SK-N-SH treated with all-trans-retinoic acid at 6 μM for 48 hours (cell line): Measurements from ENCODE around the gene EML1.

Experiments used
- ATAC-seq: fragments of 200-7000 bp; cut with Tn5 transposase; 3 replicates; pipeline ENCODE4 v1.9.1; 2020; ENCODE audit warnings: mild to moderate bottlenecking, moderate library complexity
- ARNTL ChIP-seq: fragments of 450-650 bp; formaldehyde crosslinking; IDR thresholded peaks from 2 replicates; pipeline ENCODE4 v1.5.0; 2020; ENCODE audit warnings: low read depth, mild to moderate bottlenecking, moderate library complexity, borderline replicate concordance
- BACH2 ChIP-seq: fragments of 250-450 bp; sonication (Bioruptor Pico); IDR thresholded peaks from 2 replicates; pipeline ENCODE4 v1.9.0; 2021; ENCODE audit warnings: mild to moderate bottlenecking, borderline replicate concordance
- CREB5 ChIP-seq: fragments of 250-450 bp; sonication (Bioruptor Pico); IDR thresholded peaks from 2 replicates; pipeline ENCODE4 v1.5.1; 2020; ENCODE audit warnings: low read depth, mild to moderate bottlenecking, moderate library complexity
- CSDC2 ChIP-seq: fragments of 250-450 bp; sonication (Bioruptor Pico); IDR thresholded peaks from 2 replicates; pipeline ENCODE4 v1.5.0; 2020; ENCODE audit warnings: mild to moderate bottlenecking, moderate library complexity
- CSRNP3 ChIP-seq: fragments of 250-450 bp; sonication (Bioruptor Pico); IDR thresholded peaks from 2 replicates; pipeline ENCODE4 v1.5.1; 2021; ENCODE audit warnings: mild to moderate bottlenecking, moderate library complexity
- ESRRG ChIP-seq: fragments of 250-450 bp; sonication (Bioruptor Pico); IDR thresholded peaks from 2 replicates; pipeline ENCODE4 v1.6.1; 2021; ENCODE audit warnings: mild to moderate bottlenecking
- GLIS3 ChIP-seq: fragments of 250-450 bp; sonication (Bioruptor Pico); IDR thresholded peaks from 2 replicates; pipeline ENCODE4 v1.5.0; 2020; ENCODE audit warnings: mild to moderate bottlenecking, moderate library complexity
- ISL1 ChIP-seq: fragments of 250-450 bp; sonication (Bioruptor Pico); IDR thresholded peaks from 2 replicates; pipeline ENCODE4 v2.1.2; 2022; ENCODE audit warnings: mild to moderate bottlenecking, moderate library complexity
- PATZ1 ChIP-seq: fragments of 250-450 bp; sonication (Bioruptor Pico); IDR thresholded peaks from 2 replicates; pipeline ENCODE4 v1.8.0; 2020; ENCODE audit warnings: mild to moderate bottlenecking, moderate library complexity, borderline replicate concordance
- POU6F1 ChIP-seq: fragments of 250-450 bp; sonication (Bioruptor Pico); IDR thresholded peaks from 2 replicates; pipeline ENCODE4 v1.8.0; 2021; ENCODE audit warnings: low read depth, mild to moderate bottlenecking, moderate library complexity, borderline replicate concordance
- PPARA ChIP-seq: fragments of 250-450 bp; sonication (Bioruptor Pico); IDR thresholded peaks from 2 replicates; pipeline ENCODE4 v1.5.0; 2020; ENCODE audit warnings: mild to moderate bottlenecking, borderline replicate concordance
- RARB ChIP-seq: fragments of 250-450 bp; sonication (Bioruptor Pico); IDR thresholded peaks from 2 replicates; pipeline ENCODE4 v1.8.0; 2021; ENCODE audit warnings: mild to moderate bottlenecking, moderate library complexity
- SNAI2 ChIP-seq: fragments of 250-450 bp; sonication (Bioruptor Pico); IDR thresholded peaks from 2 replicates; pipeline ENCODE4 v1.5.0; 2020; ENCODE audit warnings: mild to moderate bottlenecking, moderate library complexity
- TCF4 ChIP-seq: fragments of 250-450 bp; sonication (Bioruptor Pico); IDR thresholded peaks from 2 replicates; pipeline ENCODE4 v1.8.0; 2021; ENCODE audit warnings: mild to moderate bottlenecking, moderate library complexity, borderline replicate concordance
- TOX ChIP-seq: fragments of 250-450 bp; sonication (Bioruptor Pico); IDR thresholded peaks from 2 replicates; pipeline ENCODE4 v1.8.0; 2021; ENCODE audit warnings: mild to moderate bottlenecking, moderate library complexity, borderline replicate concordance
- TSHZ2 ChIP-seq: fragments of 250-450 bp; sonication (Bioruptor Pico); IDR thresholded peaks from 2 replicates; pipeline ENCODE4 v1.5.0; 2020; ENCODE audit warnings: mild to moderate bottlenecking, moderate library complexity
- ZC3H10 ChIP-seq: fragments of 250-450 bp; sonication (Bioruptor Pico); IDR thresholded peaks from 2 replicates; pipeline ENCODE4 v1.5.1; 2021; ENCODE audit warnings: mild to moderate bottlenecking, moderate library complexity
- ZFP30 ChIP-seq: fragments of 450-650 bp; formaldehyde crosslinking; IDR thresholded peaks from 2 replicates; pipeline ENCODE4 v1.5.0; 2022; ENCODE audit warnings: mild to moderate bottlenecking, moderate library complexity
- ZNF565 ChIP-seq: fragments of 450-650 bp; formaldehyde crosslinking; conservative IDR thresholded peaks from 2 replicates; pipeline ENCODE4 v1.5.0; 2020; ENCODE audit warnings: low read depth, mild to moderate bottlenecking, moderate library complexity
- ZNF70 ChIP-seq: fragments of 450-650 bp; formaldehyde crosslinking; IDR thresholded peaks from 2 replicates; pipeline ENCODE4 v1.5.0; 2020; ENCODE audit warnings: mild to moderate bottlenecking, moderate library complexity
- ZNF8 ChIP-seq: fragments of 450-650 bp; formaldehyde crosslinking; IDR thresholded peaks from 2 replicates; pipeline ENCODE4 v1.5.0; 2020; ENCODE audit warnings: mild to moderate bottlenecking, moderate library complexity

Gene EML1

GRCh38 chr14:99938896-99939295 is 145.7 kb downstream of the EML1 start:
- TF ChIP-seq POU6F1 (CRISPR knock-in tag) (no peak), SNAI2 (CRISPR knock-in tag) (no peak), ZFP30 (CRISPR knock-in tag) (no peak), ZNF565 (CRISPR knock-in tag) (no peak), ZNF8 (CRISPR knock-in tag) (no peak), CSRNP3 (CRISPR knock-in tag) (no peak), TSHZ2 (CRISPR knock-in tag) (no peak), ZC3H10 (no peak), BACH2 (no peak), ISL1 (CRISPR knock-in tag) (no peak), TCF4 (CRISPR knock-in tag) (no peak), GLIS3 (CRISPR knock-in tag) (no peak), CSDC2 (no peak), PATZ1 (no peak), ZNF70 (no peak), PPARA (no peak), TOX (CRISPR knock-in tag) (no peak), ESRRG (CRISPR knock-in tag) (no peak), ARNTL (CRISPR knock-in tag) (no peak), RARB (CRISPR knock-in tag) (no peak)
- ATAC-seq, result no peak

- no peak for ATAC-seq
- no peak for TF ChIP-seq TOX (CRISPR knock-in tag)
Observed at GRCh38 chr14:99939421-99939820, 146.2 kb downstream of the EML1 start.

GRCh38 chr14:99940064-99940463 is 146.9 kb downstream of the EML1 start:
- ATAC-seq, result no peak
- TF ChIP-seq ESRRG (CRISPR knock-in tag) (no peak), CREB5 (no peak), PPARA (no peak), ZNF70 (no peak), TOX (CRISPR knock-in tag) (no peak), ZFP30 (CRISPR knock-in tag) (no peak), SNAI2 (CRISPR knock-in tag) (no peak), BACH2 (no peak), PATZ1 (no peak), ZNF565 (CRISPR knock-in tag) (no peak), ZC3H10 (no peak), CSRNP3 (CRISPR knock-in tag) (no peak), POU6F1 (CRISPR knock-in tag) (no peak), ARNTL (CRISPR knock-in tag) (no peak), ZNF8 (CRISPR knock-in tag) (no peak)
